ENCODE measurements around the gene KIAA0753. TPM values are rescaled to one million over a fixed set of nuclear protein-coding genes. Genes with fewer than 3 reads are reported as not detected.
A peak's percentile ranks its signal among the peaks of the same experiment; 100 is the strongest.

KIAA0753 gene
- total and polyA plus RNA-seq, 2 of the 13 experiments (the other 11 are each of a cell fraction or from before 2014, with no cell fraction given) = 5.2 to 9.1 TPM

- peak; percentile 82; the same call in 1 of the 2 replicates for TF ChIP-seq KIAA2018 (CRISPR knock-in tag; IDR thresholded peaks at IDR 0.05; ENCODE audit: borderline replicate concordance)
- TF ChIP-seq ELF1 (CRISPR knock-in tag; IDR thresholded peaks at IDR 0.05) = peak; percentile 97
- no peak for TF ChIP-seq HNF4A (CRISPR knock-in tag; IDR thresholded peaks at IDR 0.05)
- no peak for TF ChIP-seq ZNF496 (CRISPR knock-in tag; IDR thresholded peaks at IDR 0.05; ENCODE audit: insufficient replicate concordance)
- TF ChIP-seq HCFC1 (IDR thresholded peaks at IDR 0.05; ENCODE audit: low read depth, low read length) = 0 out of 2 replicates have a peak, but pooled peaks have one; percentile 28
- peak; percentile 72; the same call in 1 of the 2 replicates for TF ChIP-seq HINFP (CRISPR knock-in tag; IDR thresholded peaks at IDR 0.05; ENCODE audit: low read depth)
- TF ChIP-seq ZFP1 (CRISPR knock-in tag; IDR thresholded peaks at IDR 0.05) = peak; percentile 76; the same call in 1 of the 2 replicates
- no peak for TF ChIP-seq ZNF142 (CRISPR knock-in tag; IDR thresholded peaks at IDR 0.05)
- TF ChIP-seq BORCS8-MEF2B (CRISPR knock-in tag; IDR thresholded peaks at IDR 0.05) = peak; percentile 64; the same call in 1 of the 2 replicates
- peak; percentile 37; the same call in 1 of the 2 replicates for TF ChIP-seq REPIN1 (CRISPR knock-in tag; IDR thresholded peaks at IDR 0.05; ENCODE audit: borderline replicate concordance, low read depth)
- TF ChIP-seq ZNF101 (CRISPR knock-in tag; IDR thresholded peaks at IDR 0.05; ENCODE audit: borderline replicate concordance, low read depth) = 0 out of 2 replicates have a peak, but pooled peaks have one; percentile 54
- no peak for TF ChIP-seq ZBTB8A (CRISPR knock-in tag; IDR thresholded peaks at IDR 0.05; ENCODE audit: borderline replicate concordance, low read depth)
- TF ChIP-seq NCOR1 (IDR thresholded peaks at IDR 0.05; ENCODE audit: borderline replicate concordance, low read length) = no peak
Measured at GRCh38 chr17:6640536-6641246, at the start of gene KIAA0753, which contains the start of gene TXNDC17 (continued).
